ENCODE results near the gene CLPSL1.

GRCh38 chr6:35745509-35745908 is 35.3 kb upstream of the CLPSL1 start:
- no peak for TF ChIP-seq CTCF (IDR thresholded peaks at IDR 0.05; ENCODE audit: insufficient read depth, low read length, poor library complexity, severe bottlenecking)
- TF ChIP-seq EZH2phosphoT487 (conservative IDR thresholded peaks at IDR 0.05; ENCODE audit: low read length): no peak
